DND-41 (cell line): Measurements from ENCODE around the gene KIAA1755.

Experiments used
- EZH2 ChIP-seq: IDR thresholded peaks from 3 replicates; pipeline ENCODE4 v1.6.1; 2012; ENCODE audit warnings: borderline replicate concordance, low read depth, mild to moderate bottlenecking, moderate library complexity, low read length, inconsistent platforms; ENCODE audit not compliant: severe bottlenecking
- TF ChIP-seq, protein P1 (sequence below): IDR thresholded peaks from 2 replicates; pipeline ENCODE4 v1.5.1; 2012; ENCODE audit warnings: borderline replicate concordance, low read length, moderate library complexity, mild to moderate bottlenecking; ENCODE audit not compliant: poor library complexity, severe bottlenecking; ENCODE audit errors: extremely low read depth

DNA sequence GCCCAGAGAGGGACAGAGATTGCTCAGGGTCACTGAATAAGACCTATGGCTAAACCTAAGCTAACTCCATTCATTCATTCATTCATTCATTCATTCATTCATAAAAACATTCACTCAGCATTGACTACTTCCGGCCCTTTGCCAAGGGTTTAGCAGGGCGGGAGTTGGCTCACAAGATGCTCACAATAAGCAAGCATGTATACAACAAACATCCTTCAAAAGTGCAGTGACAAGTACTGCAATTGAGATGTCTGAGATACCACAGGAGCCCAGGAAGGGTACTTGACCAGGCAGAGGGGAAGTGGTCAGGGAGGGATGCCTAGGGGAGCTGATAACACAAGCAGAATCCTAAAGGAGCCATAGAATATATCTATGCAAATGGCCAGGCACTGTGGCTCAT lies 18.2 kb upstream of the KIAA1755 start:
- TF ChIP-seq, protein P1, sequence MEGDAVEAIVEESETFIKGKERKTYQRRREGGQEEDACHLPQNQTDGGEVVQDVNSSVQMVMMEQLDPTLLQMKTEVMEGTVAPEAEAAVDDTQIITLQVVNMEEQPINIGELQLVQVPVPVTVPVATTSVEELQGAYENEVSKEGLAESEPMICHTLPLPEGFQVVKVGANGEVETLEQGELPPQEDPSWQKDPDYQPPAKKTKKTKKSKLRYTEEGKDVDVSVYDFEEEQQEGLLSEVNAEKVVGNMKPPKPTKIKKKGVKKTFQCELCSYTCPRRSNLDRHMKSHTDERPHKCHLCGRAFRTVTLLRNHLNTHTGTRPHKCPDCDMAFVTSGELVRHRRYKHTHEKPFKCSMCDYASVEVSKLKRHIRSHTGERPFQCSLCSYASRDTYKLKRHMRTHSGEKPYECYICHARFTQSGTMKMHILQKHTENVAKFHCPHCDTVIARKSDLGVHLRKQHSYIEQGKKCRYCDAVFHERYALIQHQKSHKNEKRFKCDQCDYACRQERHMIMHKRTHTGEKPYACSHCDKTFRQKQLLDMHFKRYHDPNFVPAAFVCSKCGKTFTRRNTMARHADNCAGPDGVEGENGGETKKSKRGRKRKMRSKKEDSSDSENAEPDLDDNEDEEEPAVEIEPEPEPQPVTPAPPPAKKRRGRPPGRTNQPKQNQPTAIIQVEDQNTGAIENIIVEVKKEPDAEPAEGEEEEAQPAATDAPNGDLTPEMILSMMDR = no peak
- TF ChIP-seq EZH2 = no peak
